Neural cell (in vitro differentiated cells): ENCODE results near the gene BOD1L2. TPM values are rescaled to one million over a fixed set of nuclear protein-coding genes. Genes with fewer than 3 reads are reported as not detected.

ENCODE experiments used
- H2AFZ ChIP-seq: fragments of 200-600, 300-800 bp; sonication (generic), shearing (Covaris generic); 2 replicates; pipeline ENCODE4 v1.6.0; 2014; ENCODE audit warnings: low read depth, mild to moderate bottlenecking, antibody characterized with exemption, low read length, moderate library complexity
- H3F3A ChIP-seq: fragments of 200-600 bp; shearing (Covaris generic); 2 replicates; pipeline ENCODE4 v1.6.1; 2016; ENCODE audit warnings: mild to moderate bottlenecking, moderate library complexity, mixed read lengths, antibody characterized with exemption, low read length; ENCODE audit not compliant: insufficient read depth, poor library complexity, severe bottlenecking
- H3K27ac ChIP-seq: fragments of 200-600, 300-800 bp; sonication (generic), shearing (Covaris generic); 2 replicates; pipeline ENCODE4 v1.5.1; 2014; ENCODE audit warnings: mild to moderate bottlenecking, low read length, moderate library complexity
- H3K27me3 ChIP-seq: fragments of 300-800, 200-600 bp; sonication (generic), shearing (Covaris generic); 2 replicates; pipeline ENCODE4 v1.6.0; 2014; ENCODE audit warnings: mild to moderate bottlenecking, low read depth, low read length, moderate library complexity; ENCODE audit not compliant: insufficient read depth
- H3K36me3 ChIP-seq: fragments of 300-800, 200-600 bp; sonication (generic), shearing (Covaris generic); 2 replicates; pipeline ENCODE4 v1.5.1; 2014; ENCODE audit warnings: mild to moderate bottlenecking, antibody characterized with exemption, low read length, moderate library complexity; ENCODE audit not compliant: insufficient read depth
- H3K4me2 ChIP-seq: fragments of 300-800, 200-600 bp; sonication (generic), shearing (Covaris generic); 2 replicates; pipeline ENCODE4 v1.6.0; 2014; ENCODE audit warnings: mild to moderate bottlenecking, low read length
- H3K4me3 ChIP-seq: fragments of 300-800, 200-600 bp; sonication (generic), shearing (Covaris generic); 2 replicates; pipeline ENCODE4 v1.5.1; 2014; ENCODE audit warnings: mild to moderate bottlenecking, low read length, moderate library complexity
- H3K79me2 ChIP-seq: fragments of 200-600 bp; shearing (Covaris generic); replicated peaks from 2 replicates; pipeline ENCODE4 v1.6.0; 2014; ENCODE audit warnings: mild to moderate bottlenecking, low read length, moderate library complexity; ENCODE audit not compliant: insufficient read depth
- H3K9ac ChIP-seq: fragments of 300-800, 200-600 bp; sonication (generic), shearing (Covaris generic); 2 replicates; pipeline ENCODE4 v1.6.1; 2016; ENCODE audit warnings: mild to moderate bottlenecking, low read length, mixed read lengths
- H3K9me2 ChIP-seq: fragments of 200-600 bp; shearing (Covaris generic); 2 replicates; pipeline ENCODE4 v1.6.1; 2016; ENCODE audit warnings: mild to moderate bottlenecking, low read length, mixed read lengths; ENCODE audit not compliant: insufficient read depth
- H3K9me3 ChIP-seq: fragments of 200-600, 300-800 bp; sonication (generic), shearing (Covaris generic); 2 replicates; pipeline ENCODE4 v1.6.1; 2016; ENCODE audit warnings: mild to moderate bottlenecking, mixed run types, low read length, moderate library complexity, mixed read lengths
- H4K20me1 ChIP-seq: fragments of 200-600 bp; shearing (Covaris generic); 2 replicates; pipeline ENCODE4 v1.6.1; 2016; ENCODE audit warnings: mild to moderate bottlenecking, mixed run types; ENCODE audit not compliant: insufficient read depth
- EP300 ChIP-seq: fragments of 450-650 bp; conservative IDR thresholded peaks from 2 replicates; pipeline ENCODE4 v1.6.1; 2014; ENCODE audit warnings: antibody characterized with exemption, mild to moderate bottlenecking, moderate library complexity; ENCODE audit not compliant: poor library complexity, severe bottlenecking
- EZH2 ChIP-seq: fragments of 200-600, 300-800 bp; shearing (Covaris generic), sonication (generic); IDR thresholded peaks from 2 replicates; pipeline ENCODE4 v1.6.1; 2014; ENCODE audit warnings: antibody characterized with exemption, low read length, borderline replicate concordance, mild to moderate bottlenecking; ENCODE audit not compliant: insufficient read depth, poor library complexity, severe bottlenecking
- MXI1 ChIP-seq: fragments of 450-650 bp; conservative IDR thresholded peaks from 2 replicates; pipeline ENCODE4 v1.6.1; 2014; ENCODE audit warnings: antibody characterized with exemption, mild to moderate bottlenecking; ENCODE audit not compliant: poor library complexity, severe bottlenecking
- POLR2AphosphoS5 ChIP-seq: IDR thresholded peaks from 2 replicates; pipeline ENCODE4 v1.6.1; 2012
- RAD21 ChIP-seq: fragments of 450-650 bp; conservative IDR thresholded peaks from 2 replicates; pipeline ENCODE4 v1.6.1; 2014; ENCODE audit warnings: antibody characterized with exemption, mild to moderate bottlenecking, moderate library complexity
- SMC3 ChIP-seq: fragments of 450-650 bp; conservative IDR thresholded peaks from 2 replicates; pipeline ENCODE4 v1.6.1; 2014; ENCODE audit warnings: antibody characterized with exemption, mild to moderate bottlenecking, moderate library complexity; ENCODE audit not compliant: poor library complexity
- TAF1 ChIP-seq: IDR thresholded peaks from 2 replicates; pipeline ENCODE4 v1.6.1; 2012; ENCODE audit warnings: low read depth
- polyA plus RNA-seq: library from polyadenylated mRNA; depleted of rRNA; stranded (reverse); fragments of >200 nt; gene quantifications from 2 replicates; pipeline ENCODE4 v1.2.3, GENCODE V29; 2014
- TF ChIP-seq, protein P1 (sequence below): IDR thresholded peaks from 2 replicates; pipeline ENCODE4 v1.6.1; 2012; ENCODE audit warnings: borderline replicate concordance
- TF ChIP-seq, protein P2 (sequence below): fragments of 450-650 bp; IDR thresholded peaks from 2 replicates; pipeline ENCODE4 v1.5.1; 2014; ENCODE audit warnings: antibody characterized with exemption, mild to moderate bottlenecking, moderate library complexity; ENCODE audit not compliant: poor library complexity, severe bottlenecking

Gene BOD1L2
- polyA plus RNA-seq, 1 donor from 2014 or later: not detected

DNA sequence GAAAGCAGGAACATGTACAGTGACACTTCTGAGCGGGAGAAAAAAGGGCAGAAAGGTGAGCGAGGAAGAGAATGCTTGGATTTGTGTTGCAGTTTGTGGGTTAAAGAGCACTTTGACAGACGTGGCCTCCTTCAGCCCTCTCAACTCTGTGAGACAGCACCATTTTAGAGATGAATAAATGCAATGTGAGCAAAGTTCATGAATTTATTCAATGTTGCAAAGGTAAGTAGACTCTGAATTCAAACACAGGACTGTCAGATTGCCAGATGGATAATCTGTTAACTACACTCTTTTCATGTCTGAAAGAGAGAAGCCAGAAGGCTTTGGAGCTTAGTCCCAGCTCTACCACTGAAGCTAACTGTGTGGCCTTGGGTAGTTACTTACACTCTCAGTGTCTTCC, 47.7 kb downstream of the BOD1L2 start:
- H3K4me3 ChIP-seq: no peak overlapping the region
- H3K36me3 ChIP-seq: no peaks in the 10 kb centered on the region
- no peak overlapping the region for H3K27ac ChIP-seq
- no peaks in the 10 kb centered on the region for H3K79me2 ChIP-seq
- H3K27me3 ChIP-seq: no peaks in the 10 kb centered on the region
- H2AFZ ChIP-seq: no peak overlapping the region
- no peak overlapping the region for H3K9ac ChIP-seq
- H4K20me1 ChIP-seq: no peaks in the 10 kb centered on the region
- TF ChIP-seq RAD21 (no peak), MXI1 (no peak), TAF1 (no peak), EP300 (no peak), SMC3 (no peak), EZH2 (no peak), POLR2AphosphoS5 (no peak)
- TF ChIP-seq, protein P1, sequence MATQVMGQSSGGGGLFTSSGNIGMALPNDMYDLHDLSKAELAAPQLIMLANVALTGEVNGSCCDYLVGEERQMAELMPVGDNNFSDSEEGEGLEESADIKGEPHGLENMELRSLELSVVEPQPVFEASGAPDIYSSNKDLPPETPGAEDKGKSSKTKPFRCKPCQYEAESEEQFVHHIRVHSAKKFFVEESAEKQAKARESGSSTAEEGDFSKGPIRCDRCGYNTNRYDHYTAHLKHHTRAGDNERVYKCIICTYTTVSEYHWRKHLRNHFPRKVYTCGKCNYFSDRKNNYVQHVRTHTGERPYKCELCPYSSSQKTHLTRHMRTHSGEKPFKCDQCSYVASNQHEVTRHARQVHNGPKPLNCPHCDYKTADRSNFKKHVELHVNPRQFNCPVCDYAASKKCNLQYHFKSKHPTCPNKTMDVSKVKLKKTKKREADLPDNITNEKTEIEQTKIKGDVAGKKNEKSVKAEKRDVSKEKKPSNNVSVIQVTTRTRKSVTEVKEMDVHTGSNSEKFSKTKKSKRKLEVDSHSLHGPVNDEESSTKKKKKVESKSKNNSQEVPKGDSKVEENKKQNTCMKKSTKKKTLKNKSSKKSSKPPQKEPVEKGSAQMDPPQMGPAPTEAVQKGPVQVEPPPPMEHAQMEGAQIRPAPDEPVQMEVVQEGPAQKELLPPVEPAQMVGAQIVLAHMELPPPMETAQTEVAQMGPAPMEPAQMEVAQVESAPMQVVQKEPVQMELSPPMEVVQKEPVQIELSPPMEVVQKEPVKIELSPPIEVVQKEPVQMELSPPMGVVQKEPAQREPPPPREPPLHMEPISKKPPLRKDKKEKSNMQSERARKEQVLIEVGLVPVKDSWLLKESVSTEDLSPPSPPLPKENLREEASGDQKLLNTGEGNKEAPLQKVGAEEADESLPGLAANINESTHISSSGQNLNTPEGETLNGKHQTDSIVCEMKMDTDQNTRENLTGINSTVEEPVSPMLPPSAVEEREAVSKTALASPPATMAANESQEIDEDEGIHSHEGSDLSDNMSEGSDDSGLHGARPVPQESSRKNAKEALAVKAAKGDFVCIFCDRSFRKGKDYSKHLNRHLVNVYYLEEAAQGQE: no peak
- TF ChIP-seq, protein P2, sequence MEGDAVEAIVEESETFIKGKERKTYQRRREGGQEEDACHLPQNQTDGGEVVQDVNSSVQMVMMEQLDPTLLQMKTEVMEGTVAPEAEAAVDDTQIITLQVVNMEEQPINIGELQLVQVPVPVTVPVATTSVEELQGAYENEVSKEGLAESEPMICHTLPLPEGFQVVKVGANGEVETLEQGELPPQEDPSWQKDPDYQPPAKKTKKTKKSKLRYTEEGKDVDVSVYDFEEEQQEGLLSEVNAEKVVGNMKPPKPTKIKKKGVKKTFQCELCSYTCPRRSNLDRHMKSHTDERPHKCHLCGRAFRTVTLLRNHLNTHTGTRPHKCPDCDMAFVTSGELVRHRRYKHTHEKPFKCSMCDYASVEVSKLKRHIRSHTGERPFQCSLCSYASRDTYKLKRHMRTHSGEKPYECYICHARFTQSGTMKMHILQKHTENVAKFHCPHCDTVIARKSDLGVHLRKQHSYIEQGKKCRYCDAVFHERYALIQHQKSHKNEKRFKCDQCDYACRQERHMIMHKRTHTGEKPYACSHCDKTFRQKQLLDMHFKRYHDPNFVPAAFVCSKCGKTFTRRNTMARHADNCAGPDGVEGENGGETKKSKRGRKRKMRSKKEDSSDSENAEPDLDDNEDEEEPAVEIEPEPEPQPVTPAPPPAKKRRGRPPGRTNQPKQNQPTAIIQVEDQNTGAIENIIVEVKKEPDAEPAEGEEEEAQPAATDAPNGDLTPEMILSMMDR: no peak
- no peaks in the 10 kb centered on the region for H3F3A ChIP-seq
- no peaks in the 10 kb centered on the region for H3K9me3 ChIP-seq
- H3K4me2 ChIP-seq: no peak overlapping the region
- H3K9me2 ChIP-seq: no peaks in the 10 kb centered on the region

DNA sequence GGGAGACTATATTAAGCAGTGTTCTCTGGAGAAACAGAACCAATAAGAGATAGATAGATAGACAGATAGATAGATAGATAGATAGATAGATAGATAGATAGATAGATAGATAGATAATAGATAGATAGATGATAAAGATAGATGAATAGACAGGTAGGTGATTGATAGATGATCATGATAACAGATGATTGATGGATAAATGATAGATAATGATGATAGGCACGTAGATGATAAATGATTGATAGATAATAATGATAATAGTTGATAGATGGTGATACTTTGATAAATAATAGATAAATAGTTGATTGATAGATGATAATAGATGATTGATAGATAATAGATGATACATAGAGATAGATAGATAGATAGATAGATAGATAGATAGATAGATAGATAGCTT, 48.5 kb downstream of the BOD1L2 start:
- TF ChIP-seq, protein P1: no peak
- no peak for TF ChIP-seq SMC3
- no peak for TF ChIP-seq POLR2AphosphoS5
- TF ChIP-seq, protein P2: no peak
- TF ChIP-seq RAD21: no peak
- TF ChIP-seq EZH2: no peak
- no peak for TF ChIP-seq TAF1
- TF ChIP-seq EP300: no peak
- no peak for TF ChIP-seq MXI1
- Histone ChIP-seq H3K79me2 (no peaks in the 10 kb centered on the region), H3K36me3 (no peaks in the 10 kb centered on the region), H3K27ac (no peak overlapping the region), H3K4me3 (no peak overlapping the region), H2AFZ (no peak overlapping the region), H3K9me3 (no peaks in the 10 kb centered on the region), H3K9me2 (no peaks in the 10 kb centered on the region), H3K9ac (no peak overlapping the region), H3F3A (no peaks in the 10 kb centered on the region), H4K20me1 (no peaks in the 10 kb centered on the region), H3K27me3 (no peaks in the 10 kb centered on the region), H3K4me2 (no peak overlapping the region)
